Measurements from ENCODE around the gene ZNF503. TPM values are rescaled to one million over a fixed set of nuclear protein-coding genes. Genes with fewer than 3 reads are reported as not detected.
A peak's percentile ranks its signal among the peaks of the same experiment; 100 is the strongest.

ZNF503 gene
- total and polyA plus RNA-seq, 2 of the 8 experiments (the other 6 are each of a cell fraction or from before 2014, with no cell fraction given), result 0.03 to 0.13 TPM

DNA sequence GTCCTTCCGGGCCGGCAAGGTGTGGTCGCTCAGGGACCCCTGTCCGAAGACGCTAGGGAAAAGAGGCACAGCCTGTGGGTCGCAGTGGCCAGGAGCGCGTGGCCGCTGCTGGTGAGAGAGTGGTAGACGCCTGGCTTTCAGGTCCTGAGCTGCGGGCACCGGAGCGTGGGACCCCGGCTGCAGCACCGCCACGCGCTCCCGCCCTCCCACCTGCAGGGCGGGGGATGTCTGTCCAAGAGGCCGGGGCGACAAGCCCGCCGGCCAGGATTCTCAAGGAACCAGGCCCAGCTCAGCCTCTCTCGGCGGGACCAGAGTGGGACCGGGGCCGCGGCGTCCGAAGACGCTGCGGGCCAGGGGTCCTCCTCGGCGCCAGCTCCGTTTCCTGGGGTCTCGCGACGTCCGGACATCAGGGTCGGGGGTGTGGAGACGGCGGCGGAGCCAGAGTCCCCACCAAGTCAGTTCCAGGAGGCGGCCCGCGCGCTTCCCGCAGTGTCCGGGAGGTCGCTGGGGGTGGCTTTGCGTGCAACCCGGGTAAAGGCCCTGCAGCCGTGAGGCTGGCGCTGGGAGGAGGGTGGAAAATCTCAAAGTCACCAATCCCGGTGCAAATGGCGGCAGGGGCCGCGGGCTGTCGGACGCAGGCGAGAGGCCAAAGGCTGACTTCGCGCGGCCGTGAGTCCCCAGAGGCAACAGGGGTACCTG is 5.5 kb downstream of the ZNF503 start (continued):
- TF ChIP-seq ATF2 (IDR thresholded peaks at IDR 0.05; ENCODE audit: low read length) (no peak), RBBP5 (IDR thresholded peaks at IDR 0.05; ENCODE audit: borderline replicate concordance, low read depth, low read length) (0 out of 2 replicates have a peak, but pooled peaks have one; percentile 42)
